ENCODE results near the gene HS3ST3B1. TPM values are rescaled to one million over a fixed set of nuclear protein-coding genes. Genes with fewer than 3 reads are reported as not detected.

Gene HS3ST3B1
- total RNA-seq, 4 donors from 2014 or later = 1.2 to 3.9 (median 2.2) TPM

GRCh38 chr17:14312522-14312921, 11.6 kb downstream of the HS3ST3B1 start:
- Histone ChIP-seq H3K4me1 (peaks cover 15 to 17% of the 10 kb centered on the region in 2 donors), H3K36me3 (no peaks in the 10 kb centered on the region), H3K4me3 (replicated peaks in 1 of 3) (no peak overlapping the region), H3K27me3 (peaks cover 4% of the 10 kb centered on the region), H3K27ac (no peak overlapping the region), H3K9me3 (no peaks in the 10 kb centered on the region)
- intact Hi-C loops (cut with DNase I) = no loop called here
- no peak for TF ChIP-seq CTCF (IDR thresholded peaks at IDR 0.05)
- TF ChIP-seq POLR2A (IDR thresholded peaks at IDR 0.05) = no peak
- 93 to 96% methylated on average over 3 of the region's 3 CpGs for WGBS, 2 donors
- no peak for DNase-seq

GRCh38 chr17:14316126-14316832, 15.4 kb downstream of the HS3ST3B1 start:
- WGBS, 2 donors = 46 to 51% methylated on average over 10 of the region's 10 CpGs
- no peak for DNase-seq
- no peaks in the 10 kb centered on the region for H3K4me1 ChIP-seq
- no peak for TF ChIP-seq POLR2A (IDR thresholded peaks at IDR 0.05)
- intact Hi-C loops (cut with DNase I) = no loop called here
- no peak overlapping the region for H3K4me3 ChIP-seq (replicated peaks in 1 of 3)
- H3K27me3 ChIP-seq = no peaks in the 10 kb centered on the region
- H3K9me3 ChIP-seq = no peaks in the 10 kb centered on the region
- no peaks in the 10 kb centered on the region for H3K36me3 ChIP-seq
- H3K27ac ChIP-seq = no peak overlapping the region

- H3K27me3 ChIP-seq = no peaks in the 10 kb centered on the region
- H3K9me3 ChIP-seq = no peaks in the 10 kb centered on the region
- no peak overlapping the region for H3K27ac ChIP-seq
- 54 to 59% methylated on average over 3 of the region's 3 CpGs for WGBS, 2 donors
- no peaks in the 10 kb centered on the region for H3K4me1 ChIP-seq
- TF ChIP-seq CTCF (IDR thresholded peaks at IDR 0.05) (no peak), POLR2A (IDR thresholded peaks at IDR 0.05) (no peak)
- no peak for DNase-seq
- H3K36me3 ChIP-seq = no peaks in the 10 kb centered on the region
- H3K4me3 ChIP-seq (replicated peaks in 1 of 3) = no peak overlapping the region
- intact Hi-C loops (cut with DNase I) = no loop called here
These were observed 16.5 kb downstream of the HS3ST3B1 start for GRCh38 chr17:14317383-14317782.

GRCh38 chr17:14318109-14318917, 17.4 kb downstream of the HS3ST3B1 start:
- TF ChIP-seq CTCF (IDR thresholded peaks at IDR 0.05) = no peak
- no peak for TF ChIP-seq POLR2A (IDR thresholded peaks at IDR 0.05)
- H3K27me3 ChIP-seq = no peaks in the 10 kb centered on the region
- H3K36me3 ChIP-seq = no peaks in the 10 kb centered on the region
- no peaks in the 10 kb centered on the region for H3K9me3 ChIP-seq
- intact Hi-C loops (cut with DNase I) = no loop called here
- no peaks in the 10 kb centered on the region for H3K4me1 ChIP-seq
- DNase-seq = no peak
- 51 to 77% methylated on average over 10 to 11 of the region's 12 CpGs for WGBS, 2 donors
- no peak overlapping the region for H3K4me3 ChIP-seq (replicated peaks in 1 of 3)
- no peak overlapping the region for H3K27ac ChIP-seq

- intact Hi-C loops (cut with DNase I) = no loop called here
- Histone ChIP-seq H3K27me3 (no peaks in the 10 kb centered on the region), H3K36me3 (no peaks in the 10 kb centered on the region), H3K4me1 (no peaks in the 10 kb centered on the region), H3K9me3 (no peaks in the 10 kb centered on the region), H3K27ac (no peak overlapping the region), H3K4me3 (replicated peaks in 1 of 3) (no peak overlapping the region)
- TF ChIP-seq CTCF (IDR thresholded peaks at IDR 0.05) (no peak), POLR2A (IDR thresholded peaks at IDR 0.05) (no peak)
- WGBS, 2 donors = 87 to 88% methylated on average over 4 of the region's 4 CpGs
- no peak for DNase-seq
These were observed 18.0 kb downstream of the HS3ST3B1 start for GRCh38 chr17:14318918-14319205.
